GM06990 (cell line): ENCODE measurements around the gene LIPJ.

Source experiments
- DNase-seq: peaks from one replicate; pipeline ENCODE4 v3.0.0-alpha.2; 2011; ENCODE audit not compliant: insufficient read length; ENCODE audit errors: extremely low read depth
- H3K27me3 ChIP-seq: replicated peaks from 2 replicates; pipeline ENCODE4 v1.6.0; 2011; ENCODE audit warnings: low read length; ENCODE audit not compliant: control insufficient read depth, insufficient read depth
- H3K36me3 ChIP-seq: 2 replicates; pipeline ENCODE4 v1.5.1; 2011; ENCODE audit warnings: low read length; ENCODE audit not compliant: control insufficient read depth, insufficient read depth
- H3K4me3 ChIP-seq: replicated peaks from 2 replicates; pipeline ENCODE4 v1.5.1; 2011; ENCODE audit warnings: low read depth, mild to moderate bottlenecking, control low read depth, low read length
- CTCF ChIP-seq: IDR thresholded peaks from 2 replicates; pipeline ENCODE4 v1.5.1; 2011; ENCODE audit warnings: low read length, control low read depth, mild to moderate bottlenecking, inconsistent platforms; ENCODE audit not compliant: insufficient read depth, poor library complexity, severe bottlenecking

Gene LIPJ

GRCh38 chr10:88582411-88582805, 4.2 kb upstream of the LIPJ start:
- H3K36me3 ChIP-seq = no peaks in the 10 kb centered on the region
- peak overlapping the region; percentile 72 for H3K4me3 ChIP-seq
- no peak for TF ChIP-seq CTCF
- DNase-seq = no peak
- H3K27me3 ChIP-seq = no peaks in the 10 kb centered on the region

- peak within 1 kb of the TSS; percentile 72 for H3K4me3 ChIP-seq
- no peaks in the 10 kb centered on the region for H3K36me3 ChIP-seq
- DNase-seq = peak; percentile 85
- H3K27me3 ChIP-seq = no peaks in the 10 kb centered on the region
- TF ChIP-seq CTCF = peak; percentile 89
Measured at GRCh38 chr10:88582806-88583583, 3.6 kb upstream of the LIPJ start, which contains the start of gene RNLS. Gene RNLS (minus strand): TSS chr10:88583318.

GRCh38 chr10:88583584-88583957, 3.0 kb upstream of the LIPJ start:
- no peak for TF ChIP-seq CTCF
- Histone ChIP-seq H3K36me3 (no peaks in the 10 kb centered on the region), H3K27me3 (no peaks in the 10 kb centered on the region), H3K4me3 (peak overlapping the region; percentile 72)
- no peak for DNase-seq

GRCh38 chr10:88592381-88592780, 5.8 kb downstream of the LIPJ start:
- no peak for TF ChIP-seq CTCF
- Histone ChIP-seq H3K36me3 (no peaks in the 10 kb centered on the region), H3K4me3 (no peak overlapping the region), H3K27me3 (no peaks in the 10 kb centered on the region)
- DNase-seq = no peak

GRCh38 chr10:88592906-88593305, 6.3 kb downstream of the LIPJ start:
- TF ChIP-seq CTCF = no peak
- H3K27me3 ChIP-seq = no peaks in the 10 kb centered on the region
- DNase-seq = no peak
- H3K4me3 ChIP-seq = no peak overlapping the region
- H3K36me3 ChIP-seq = no peaks in the 10 kb centered on the region
